Measurements from ENCODE around the gene TEF.

TEF gene

DNA sequence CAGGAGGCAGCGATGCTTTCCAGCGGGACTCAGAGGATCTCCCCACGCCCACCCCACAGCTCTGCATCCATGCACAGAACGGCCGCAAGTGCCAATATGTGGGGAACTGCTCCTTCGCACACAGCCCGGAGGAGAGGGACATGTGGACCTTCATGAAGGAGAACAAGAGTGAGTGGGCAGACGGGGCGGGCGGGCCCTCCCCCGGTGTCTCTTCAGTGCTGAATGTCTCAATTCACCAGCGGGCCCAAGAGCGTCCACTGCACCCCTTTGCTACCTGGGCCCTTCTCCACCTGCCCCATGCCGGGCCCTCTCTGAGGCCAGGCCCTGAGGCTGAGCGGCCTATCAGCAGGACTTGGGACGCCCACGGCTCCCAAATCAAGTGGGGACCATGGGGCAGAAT is 25.8 kb upstream of the TEF start:
- no peak for DNase-seq

DNA sequence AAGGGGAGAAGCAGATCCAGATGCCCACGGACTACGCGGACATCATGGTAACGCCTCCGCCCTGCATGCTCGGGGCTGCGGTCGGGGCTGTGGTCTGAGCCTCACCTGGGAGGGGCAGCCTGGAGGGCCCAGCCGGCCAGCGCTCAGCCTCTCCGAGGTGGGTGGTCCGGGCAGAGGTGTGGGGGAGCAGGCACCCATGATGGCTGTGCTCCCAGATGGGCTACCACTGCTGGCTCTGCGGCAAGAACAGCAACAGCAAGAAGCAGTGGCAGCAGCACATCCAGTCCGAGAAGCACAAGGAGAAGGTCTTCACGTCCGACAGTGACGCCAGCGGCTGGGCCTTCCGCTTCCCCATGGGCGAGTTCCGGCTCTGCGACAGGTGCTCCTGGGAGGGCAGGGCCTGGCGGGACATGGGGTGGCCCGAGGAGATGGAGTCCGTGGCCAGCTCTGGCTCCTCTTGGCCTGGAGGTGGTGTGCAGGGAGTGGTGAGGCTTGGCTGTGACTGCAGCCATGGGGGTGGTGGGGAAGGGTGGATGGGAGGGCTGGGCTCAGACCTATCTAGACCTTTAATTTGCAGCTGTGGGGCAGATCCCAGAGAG is 25.2 kb upstream of the TEF start:
- DNase-seq = no peak

DNA sequence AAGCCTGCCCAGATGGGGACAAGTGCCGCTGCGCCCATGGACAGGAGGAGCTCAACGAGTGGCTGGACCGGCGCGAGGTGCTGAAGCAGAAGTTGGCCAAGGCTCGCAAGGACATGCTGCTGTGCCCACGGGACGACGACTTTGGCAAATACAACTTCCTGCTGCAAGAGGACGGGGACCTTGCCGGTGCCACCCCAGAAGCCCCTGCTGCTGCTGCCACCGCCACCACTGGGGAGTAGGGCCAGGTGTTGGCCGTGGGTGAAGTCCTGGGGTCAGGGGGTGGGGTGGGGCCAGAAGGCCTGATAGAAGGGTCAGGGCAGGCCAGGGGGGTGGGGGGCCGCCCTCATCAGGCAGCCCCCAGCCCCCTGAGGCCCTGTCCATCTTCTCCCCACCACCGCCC is 24.6 kb upstream of the TEF start:
- no peak for DNase-seq

DNA sequence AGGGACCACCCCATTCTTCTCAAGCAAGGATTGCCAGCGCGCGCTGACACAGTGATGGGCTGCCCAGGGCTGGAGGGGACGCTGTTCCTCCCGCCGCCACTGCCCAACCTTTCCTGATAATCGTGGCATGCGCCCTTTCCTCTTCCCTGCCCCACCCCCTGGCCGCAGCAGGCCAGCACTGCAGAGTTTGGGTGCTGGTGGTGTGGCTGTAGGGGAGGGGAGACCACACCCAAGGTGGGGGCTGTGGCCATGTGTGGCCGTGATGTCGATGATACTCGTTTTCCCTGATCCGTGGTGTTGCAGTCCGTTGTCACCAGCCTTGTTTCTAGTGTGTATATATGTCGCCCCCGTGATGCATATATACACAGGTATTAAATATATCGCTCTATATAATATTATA is 22.8 kb upstream of the TEF start:
- no peak for DNase-seq

DNA sequence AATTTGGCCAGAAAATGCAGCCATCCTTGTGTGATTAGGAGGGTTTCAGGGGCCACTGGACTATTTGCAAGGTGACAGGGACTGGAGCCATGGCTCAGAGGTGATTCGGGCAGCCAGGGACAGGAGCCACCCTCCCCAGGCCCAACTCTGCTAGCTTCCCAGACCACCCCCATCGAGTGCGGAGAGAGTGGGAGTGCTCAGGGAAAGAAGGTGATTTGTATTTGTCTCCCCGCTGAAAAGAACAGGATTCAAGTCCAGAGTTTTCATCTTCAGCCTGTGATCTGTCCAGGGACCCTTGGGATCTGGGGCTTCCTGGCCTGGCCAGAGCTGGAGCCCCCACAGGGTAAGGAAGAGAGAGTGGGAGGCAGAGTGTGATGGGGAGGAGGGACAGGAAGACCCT is 22.4 kb upstream of the TEF start:
- DNase-seq = no peak

DNA sequence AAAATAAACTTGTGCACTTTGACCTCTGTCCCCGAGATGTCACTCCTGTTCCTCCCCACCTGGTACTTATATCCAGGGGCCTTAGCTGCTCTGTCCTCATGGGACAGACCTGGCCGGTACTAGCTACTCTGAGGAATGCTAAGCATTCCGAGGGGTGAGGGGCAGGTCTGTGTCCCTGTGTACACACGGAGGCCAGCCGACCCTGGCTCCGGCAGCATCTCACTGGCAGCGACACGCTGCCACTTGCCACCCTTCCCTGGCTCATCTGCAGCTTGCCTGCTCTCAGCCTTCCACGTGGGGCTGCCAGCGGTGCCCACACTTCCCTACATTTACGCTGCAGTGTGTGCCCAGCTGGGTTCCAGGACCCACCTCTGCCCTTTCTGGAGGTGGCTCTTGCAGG is 21.6 kb upstream of the TEF start:
- no peak for DNase-seq

DNA sequence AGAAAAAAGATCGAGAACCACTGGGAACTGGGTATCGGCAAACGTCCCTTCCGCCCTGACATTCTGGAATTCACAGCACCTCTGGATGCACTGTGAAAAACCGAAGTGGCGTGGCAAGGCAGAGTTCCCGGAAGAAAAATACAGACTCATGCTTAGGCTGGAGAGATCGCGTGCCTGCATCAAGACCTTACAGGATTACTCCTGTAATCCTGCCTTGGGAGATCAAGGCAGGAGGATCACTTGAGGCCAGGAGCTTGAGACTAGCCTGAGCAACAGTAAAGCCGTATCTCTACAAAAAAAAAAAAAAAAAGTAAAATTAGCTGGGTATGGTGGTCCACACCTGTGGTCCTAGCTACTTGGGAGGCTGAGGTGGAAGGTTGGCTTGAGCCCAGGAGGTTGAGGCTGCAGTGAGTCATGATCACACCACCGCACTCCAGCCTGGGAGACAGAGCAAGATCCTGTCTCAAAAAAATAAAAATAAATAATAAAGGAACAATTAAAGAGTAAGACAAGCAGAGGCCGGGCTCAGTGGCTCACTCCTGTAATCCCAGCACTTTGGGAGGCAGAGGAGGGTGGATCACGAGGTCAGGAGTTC is 19.9 kb upstream of the TEF start:
- DNase-seq = no peak

DNA sequence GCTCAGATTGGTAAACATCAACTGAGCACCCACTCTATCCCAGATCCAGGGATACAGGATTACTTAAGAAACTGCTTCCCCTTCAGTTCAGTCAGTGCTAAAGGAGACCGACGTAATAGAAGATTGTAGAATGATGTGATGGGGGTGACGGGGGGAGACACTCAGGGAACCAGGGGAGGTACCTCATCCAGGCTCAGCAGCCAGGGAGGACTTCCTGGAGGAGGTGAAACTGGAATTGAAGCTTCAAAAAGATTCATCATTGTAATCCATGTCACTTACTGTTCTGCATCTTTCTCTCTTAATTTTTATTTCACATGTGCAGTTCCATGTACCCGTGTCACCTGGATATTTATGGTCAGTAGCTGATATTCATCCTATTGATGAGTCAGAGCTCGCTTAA is 19.1 kb upstream of the TEF start:
- no peak for DNase-seq

DNA sequence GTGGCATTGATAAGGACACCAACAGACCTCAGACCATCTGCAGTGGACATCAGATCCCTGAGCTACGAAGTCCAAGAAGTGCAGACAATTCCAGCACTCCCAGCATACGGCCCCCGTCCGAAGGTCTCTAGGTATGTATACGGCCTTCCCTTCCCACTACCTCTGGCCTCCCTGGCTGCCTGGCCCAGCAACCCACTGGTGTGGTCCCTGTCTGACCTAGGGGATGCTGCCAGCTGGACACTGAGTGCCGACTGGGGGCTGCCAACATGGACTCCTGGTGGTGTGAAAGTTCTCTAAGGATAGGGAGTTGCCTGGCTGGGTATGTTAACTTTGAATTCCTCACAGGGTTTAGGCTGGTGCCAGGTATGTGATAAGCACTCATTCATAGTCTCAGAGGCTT is 17.5 kb upstream of the TEF start:
- no peak for DNase-seq

DNA sequence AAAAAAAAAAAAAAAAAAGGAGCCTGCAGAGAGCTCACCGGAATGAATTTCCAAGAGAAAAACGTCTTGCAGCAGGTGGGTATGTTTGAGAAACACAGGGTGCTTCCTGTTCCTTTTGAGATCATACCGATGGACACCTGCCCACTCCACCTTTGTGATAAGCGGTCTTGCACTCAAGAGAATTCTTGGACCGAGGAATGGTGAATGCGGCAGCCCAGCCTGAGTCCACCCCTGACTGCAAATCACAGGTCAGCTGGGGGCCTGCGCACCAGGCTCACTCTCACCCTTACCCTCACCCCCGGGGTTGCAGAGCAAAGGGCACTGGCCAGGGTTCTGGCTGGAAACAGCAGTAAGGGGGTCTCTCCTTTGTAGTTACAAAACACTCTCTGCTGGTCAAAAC is 16.8 kb upstream of the TEF start:
- DNase-seq = no peak

DNA sequence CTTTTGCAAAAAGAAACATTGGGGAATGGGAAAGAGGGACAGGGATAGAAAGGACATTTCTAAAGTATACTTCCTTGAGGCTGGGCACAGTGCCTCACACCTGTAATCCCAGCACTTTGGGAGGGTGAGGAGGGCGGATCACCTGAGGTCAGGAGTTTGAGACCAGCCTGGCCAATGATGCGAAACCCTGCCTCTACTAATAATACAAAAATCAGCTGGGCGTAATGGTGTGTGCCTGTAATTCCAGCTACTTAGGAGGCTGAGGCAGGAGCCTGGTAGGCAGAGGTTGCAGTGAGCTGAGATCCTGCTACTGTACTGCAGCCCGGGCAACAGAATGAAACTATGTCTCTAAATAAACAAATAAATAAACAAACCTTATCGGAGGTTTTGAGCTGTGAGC is 16.3 kb upstream of the TEF start:
- no peak for DNase-seq

DNA sequence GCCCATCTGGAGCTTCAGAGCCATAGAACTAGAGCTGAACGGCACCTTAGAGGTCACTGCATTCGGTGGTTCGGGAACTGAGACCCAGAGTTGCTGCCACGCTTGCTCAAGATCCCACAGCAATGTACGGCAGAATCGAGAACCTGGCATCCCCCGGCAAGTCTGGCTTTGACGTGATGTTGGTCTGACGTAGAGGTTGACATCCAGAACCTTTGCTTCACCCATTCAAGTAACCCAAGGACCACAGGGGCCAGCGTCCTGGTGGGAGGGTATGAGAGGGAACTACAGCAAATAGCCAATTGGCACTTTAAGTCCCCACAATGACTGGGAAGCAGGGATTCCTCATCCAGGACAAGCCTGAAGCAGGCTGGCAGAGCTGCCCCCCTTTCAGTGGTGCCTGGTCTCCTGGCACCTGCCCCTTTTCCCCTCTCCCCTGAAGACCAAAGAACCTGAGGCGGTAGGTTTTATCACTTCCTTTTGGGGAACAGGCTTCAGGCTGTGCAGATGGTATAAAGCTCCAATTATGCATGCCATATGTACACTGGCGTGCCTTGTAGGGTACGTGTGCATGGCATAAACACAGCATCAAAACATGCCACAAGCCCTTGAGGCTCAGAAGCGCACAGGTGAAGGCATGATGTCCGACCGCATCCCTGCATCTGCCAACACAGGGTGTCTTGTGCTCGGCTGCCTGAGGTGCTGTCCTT is 15.3 kb upstream of the TEF start:
- no peak for DNase-seq

DNA sequence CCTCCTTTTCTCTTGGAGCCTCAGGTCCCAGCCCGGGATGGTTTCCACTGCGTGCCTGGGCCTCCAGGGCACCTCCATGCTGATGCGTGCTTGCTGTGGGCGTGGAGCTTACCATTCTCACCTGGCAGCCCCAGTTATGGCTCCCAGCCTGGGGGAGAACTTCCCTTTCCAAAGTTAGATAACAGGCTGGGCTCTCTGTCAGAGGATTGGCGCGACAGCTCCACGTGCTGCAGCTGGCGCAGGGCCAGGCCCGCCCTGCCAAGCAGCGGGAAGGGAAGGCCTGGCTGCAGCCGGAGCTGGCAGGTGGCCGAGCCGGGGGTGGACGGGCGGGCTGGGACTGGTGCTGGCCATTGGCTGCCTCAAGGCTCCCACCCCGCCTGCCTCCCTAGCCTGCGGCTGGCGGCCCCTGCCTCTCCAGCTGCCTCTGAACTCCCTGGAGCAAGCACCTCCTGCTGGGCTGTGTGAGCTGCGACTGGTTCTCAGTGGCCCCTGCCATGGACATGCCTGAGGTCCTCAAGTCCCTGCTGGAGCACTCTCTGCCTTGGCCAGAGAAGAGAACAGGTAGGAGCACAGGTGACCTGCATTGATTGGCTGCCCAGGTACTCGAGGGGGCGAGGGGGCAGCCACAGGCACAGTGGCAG is 14.6 kb upstream of the TEF start:
- no peak for DNase-seq

DNA sequence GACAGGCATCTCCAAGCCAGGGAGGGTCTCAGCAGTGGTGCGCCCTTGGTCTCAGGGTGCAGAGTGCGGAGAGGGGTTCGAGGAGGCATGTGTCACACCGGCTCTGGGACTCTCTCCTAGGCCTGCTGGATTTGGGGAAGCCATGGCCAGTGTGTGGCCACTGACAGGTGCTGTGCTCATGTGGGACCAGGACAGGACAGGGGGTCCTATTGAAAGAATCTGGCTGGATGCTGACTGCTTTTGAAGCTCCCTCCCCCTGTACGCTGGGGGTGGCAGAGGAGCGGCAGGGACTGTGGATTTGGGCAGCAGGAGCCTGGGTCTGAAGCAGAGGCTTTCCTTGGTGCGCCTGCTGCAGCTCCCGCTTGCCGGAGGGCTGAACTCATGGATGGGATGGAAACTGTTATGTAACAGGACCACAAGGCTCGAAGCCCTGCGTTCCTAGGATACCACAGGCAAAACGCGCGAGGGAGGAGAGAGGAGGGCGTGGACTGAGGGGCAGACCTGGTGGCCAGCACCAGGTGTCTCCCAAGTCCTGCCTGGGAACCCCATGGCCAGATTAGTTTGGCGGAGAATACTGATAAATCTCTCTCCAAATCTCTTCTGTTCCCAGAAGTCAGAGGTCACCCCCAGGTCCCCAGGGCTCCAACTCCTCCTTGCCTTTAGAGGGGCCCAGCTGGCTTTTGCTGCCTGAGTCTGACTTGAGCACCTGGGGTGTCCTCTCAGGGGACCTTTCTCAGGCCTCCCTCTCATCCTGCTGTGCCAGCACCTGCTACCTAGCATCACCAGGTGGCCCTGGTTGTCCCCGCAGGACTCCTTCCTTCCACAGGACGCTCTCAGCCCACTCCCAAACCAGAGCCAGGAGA is 13.8 kb upstream of the TEF start:
- DNase-seq = no peak

DNA sequence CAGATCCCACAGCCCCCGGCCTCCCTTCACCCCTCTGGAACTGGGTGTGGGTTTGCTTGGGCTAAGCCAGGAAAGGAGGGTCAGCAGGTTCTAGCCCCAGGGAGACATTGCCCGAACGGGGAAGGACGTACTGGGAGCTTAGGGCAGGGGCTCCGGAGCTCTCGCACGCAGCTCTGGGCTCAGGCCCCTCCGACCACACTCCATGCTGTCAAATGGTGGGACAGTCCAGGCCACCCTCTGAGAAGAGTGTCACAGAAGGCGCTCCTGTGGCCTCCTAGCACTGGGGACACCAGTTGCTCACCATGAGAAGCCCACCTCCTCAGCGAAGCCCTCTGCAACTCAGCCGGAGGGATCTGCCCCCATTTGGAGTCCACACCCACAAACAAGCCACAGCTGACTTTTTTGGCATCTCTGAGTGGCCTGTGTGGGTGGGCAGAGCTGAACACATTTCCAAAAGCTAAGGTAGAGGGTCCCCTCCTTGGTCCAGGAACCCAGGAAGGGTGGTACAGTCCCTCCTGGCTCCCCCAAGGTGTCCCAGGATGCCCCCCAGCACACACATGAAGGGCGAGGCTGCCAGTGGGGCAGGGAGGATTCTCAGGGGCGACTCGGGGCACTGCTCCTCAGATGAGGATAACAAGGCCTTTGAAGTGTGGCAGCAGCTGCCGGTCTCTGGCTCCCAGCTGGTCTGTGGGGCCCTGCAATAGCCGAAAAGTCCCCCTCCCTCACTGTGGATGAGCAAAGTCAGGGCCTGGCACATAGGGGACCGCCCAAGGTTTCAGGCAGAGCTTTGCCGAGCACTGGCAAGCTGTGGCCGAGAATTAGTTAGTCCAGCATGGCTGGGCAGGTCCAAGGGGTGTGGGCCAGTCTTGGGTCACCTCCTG is 13.0 kb upstream of the TEF start:
- no peak for DNase-seq

DNA sequence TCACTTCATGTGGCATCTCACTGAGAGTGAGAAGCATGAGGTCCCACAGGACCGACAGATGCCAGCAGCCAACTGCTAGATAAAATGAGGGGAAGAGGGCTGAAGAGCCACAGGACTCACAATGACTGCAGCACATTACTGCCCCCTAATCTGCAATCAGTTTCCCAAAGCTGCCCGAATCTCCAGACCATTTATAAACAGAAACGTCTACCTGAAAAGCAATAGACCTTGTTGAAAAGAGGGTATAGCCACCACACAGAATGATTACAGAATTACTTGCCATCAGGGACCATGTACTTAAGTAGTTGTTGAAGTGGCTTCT is 12.4 kb upstream of the TEF start:
- DNase-seq = no peak

DNA sequence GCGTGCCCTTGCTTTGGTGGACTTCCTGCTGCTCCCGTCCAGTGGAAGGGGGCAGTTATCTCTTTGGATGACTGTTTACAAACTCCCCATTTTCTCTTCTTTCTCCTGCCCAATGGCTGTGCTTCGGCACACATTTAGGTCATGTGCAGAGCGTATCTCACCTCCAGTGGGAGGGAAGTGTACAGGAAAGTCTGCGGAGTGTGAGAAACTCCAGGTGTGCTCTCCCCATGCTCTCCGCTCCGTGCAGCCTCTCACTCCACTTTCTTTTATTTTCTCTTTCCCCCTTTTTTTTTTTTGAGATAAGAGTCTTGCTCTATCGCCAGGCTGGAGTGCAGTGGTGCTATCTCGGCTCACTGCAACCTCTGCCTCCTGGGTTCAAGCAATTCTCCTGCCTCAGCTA is 11.9 kb upstream of the TEF start:
- no peak for DNase-seq

DNA sequence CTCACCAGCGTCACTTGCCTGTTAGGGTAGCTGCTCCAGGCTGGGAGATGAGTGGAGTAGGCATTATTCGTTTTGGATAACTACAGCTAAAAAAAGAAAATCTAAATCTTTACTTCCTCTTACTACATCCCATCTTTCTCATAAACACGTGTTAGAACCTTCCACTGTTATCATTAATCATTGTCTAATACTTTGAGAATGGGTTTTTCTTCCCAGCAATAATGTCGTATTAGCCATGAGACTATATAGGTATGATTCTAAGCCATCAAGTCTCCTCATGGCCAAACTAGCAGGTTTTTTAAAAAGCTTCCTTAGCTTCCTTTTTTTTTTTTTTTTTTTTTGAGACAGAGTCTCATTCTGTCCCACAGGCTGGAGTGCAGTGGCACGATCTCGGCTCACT is 3.9 kb upstream of the TEF start:
- DNase-seq = no peak

DNA sequence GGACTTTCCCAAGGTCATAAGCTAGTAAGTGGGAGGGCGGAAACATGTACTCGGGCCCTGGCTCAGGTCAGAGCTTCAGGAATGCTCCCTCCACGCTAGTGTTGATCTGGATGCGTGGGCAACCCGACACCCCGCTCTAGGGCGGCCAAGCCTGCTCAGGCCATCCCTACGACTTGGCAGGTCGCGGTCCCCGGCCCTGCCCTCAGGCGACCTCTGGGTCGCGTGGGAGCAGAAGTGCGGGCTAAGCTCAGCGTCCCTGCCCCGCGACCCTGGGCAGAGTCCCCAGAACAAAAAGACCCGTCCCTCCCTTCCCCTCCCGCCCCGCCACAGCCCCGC is 781 bp upstream of the TEF start:
- no peak for DNase-seq

DNA sequence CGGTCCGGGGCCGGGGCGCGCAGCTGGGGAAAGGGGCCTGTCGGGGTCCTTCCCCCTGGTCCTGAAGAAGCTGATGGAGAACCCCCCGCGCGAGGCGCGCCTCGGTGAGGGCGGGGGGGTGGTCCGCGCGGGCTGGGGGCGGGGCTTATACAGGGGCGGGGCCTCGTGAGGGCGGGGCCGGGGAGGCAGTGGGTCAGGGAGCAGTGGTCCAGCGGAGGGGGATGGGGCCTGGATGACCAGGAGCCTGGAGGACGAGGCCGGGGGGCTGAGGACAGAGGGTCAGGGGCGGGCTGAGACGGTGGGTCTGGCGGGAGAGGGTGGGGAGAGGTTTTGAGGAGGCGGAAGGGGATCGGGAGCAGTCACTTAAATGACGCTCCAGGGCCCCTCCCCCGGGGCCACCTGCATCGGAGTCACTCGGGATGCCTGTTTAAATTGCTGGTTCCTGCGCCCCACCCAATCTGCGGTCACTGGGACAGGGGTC is 396 bp downstream of the TEF start:
- peak; percentile 20 for DNase-seq

DNA sequence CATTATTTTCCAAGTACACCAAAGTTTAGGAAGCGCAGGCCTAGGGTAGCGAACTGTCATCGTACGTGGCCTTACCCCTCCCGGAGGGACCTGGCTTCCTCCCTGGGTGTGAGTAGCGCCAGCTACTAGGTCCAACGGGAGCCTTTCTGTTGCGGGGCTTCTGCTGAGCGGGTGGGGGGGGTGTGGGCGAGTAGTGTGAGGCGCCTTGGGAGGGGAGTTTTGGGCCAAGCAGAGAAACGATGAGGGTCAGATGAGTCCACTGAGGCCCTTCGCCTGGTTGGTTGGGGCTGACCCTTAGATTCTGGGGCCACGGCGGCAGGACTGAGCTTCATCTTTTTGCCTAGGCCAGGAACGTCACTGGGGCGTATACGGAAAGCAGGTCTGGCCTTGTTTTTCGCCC is 868 bp downstream of the TEF start:
- DNase-seq = no peak

DNA sequence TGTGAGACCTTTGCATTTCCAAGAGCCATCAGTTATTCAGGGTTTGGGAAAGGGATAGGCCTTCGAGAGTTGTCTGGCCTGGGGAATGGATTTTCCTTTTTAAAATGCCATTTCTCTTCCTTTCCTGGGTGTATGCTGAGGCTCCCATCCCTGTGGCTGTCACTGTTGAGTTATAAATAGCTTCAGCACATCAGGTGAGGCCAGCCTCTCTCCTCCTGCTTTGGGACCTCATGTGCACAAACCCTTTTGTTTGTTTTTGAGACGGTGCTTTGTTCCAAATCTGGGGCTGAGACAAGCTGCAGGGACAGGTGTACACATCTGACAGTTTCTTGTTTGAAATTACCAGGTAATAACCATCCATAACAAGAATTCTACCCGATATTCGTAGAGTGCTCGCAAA is 1.3 kb downstream of the TEF start:
- DNase-seq = no peak

DNA sequence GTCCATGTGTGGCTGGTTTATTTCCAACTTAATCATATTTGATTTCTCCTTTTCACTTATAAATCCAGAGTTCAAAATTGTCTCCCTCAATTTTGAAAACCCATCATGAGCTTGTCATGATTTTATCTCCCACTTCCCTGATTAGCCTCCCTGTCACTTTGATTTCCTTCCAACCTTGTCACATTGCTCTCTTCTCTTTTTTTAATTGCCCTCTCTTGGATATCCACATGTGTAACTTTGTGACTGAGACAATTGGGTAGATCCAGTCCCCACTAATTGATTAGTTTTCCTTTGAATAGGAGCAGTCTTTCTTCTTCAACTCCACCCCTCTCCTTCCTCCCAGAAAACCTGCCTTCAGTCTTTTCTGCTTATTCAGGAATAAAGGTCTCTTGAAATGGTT is 2.4 kb downstream of the TEF start:
- DNase-seq = no peak
